T-helper 2 cell treated with Interferon-gamma antibody and Interleukin-4, amounts not matched to agents 5 μg/mL and 100 μg/mL, for 36 hours (primary cell): ENCODE data around the gene DPP7.
"Not testable (repeated sequence)": the region's sequence is repeated elsewhere in the genome, so short reads cannot be mapped to it uniquely, and the experiment has no call there.

Experiments
- DNase-seq: peaks from one replicate; pipeline ENCODE4 v3.0.0; 2021; ENCODE audit warnings: low spot score
- H3K27ac Mint-ChIP-seq: one replicate; pipeline ENCODE4 v1.8.0; 2021; ENCODE audit warnings: mild to moderate bottlenecking, mixed read lengths
- H3K27me3 Mint-ChIP-seq: one replicate; pipeline ENCODE4 v1.8.0; 2021; ENCODE audit warnings: low read depth, mixed read lengths
- H3K36me3 Mint-ChIP-seq: one replicate; pipeline ENCODE4 v1.8.0; 2021; ENCODE audit warnings: low read depth, mixed read lengths
- H3K4me1 Mint-ChIP-seq: one replicate; pipeline ENCODE4 v1.8.0; 2021; ENCODE audit warnings: low read depth, mixed read lengths
- H3K4me3 Mint-ChIP-seq: one replicate; pipeline ENCODE4 v1.8.0; 2022; ENCODE audit warnings: mild to moderate bottlenecking, moderate library complexity, mixed read lengths
- H3K9me3 Mint-ChIP-seq: one replicate; pipeline ENCODE4 v1.8.0; 2021; ENCODE audit warnings: mixed read lengths

DPP7 gene

DNA sequence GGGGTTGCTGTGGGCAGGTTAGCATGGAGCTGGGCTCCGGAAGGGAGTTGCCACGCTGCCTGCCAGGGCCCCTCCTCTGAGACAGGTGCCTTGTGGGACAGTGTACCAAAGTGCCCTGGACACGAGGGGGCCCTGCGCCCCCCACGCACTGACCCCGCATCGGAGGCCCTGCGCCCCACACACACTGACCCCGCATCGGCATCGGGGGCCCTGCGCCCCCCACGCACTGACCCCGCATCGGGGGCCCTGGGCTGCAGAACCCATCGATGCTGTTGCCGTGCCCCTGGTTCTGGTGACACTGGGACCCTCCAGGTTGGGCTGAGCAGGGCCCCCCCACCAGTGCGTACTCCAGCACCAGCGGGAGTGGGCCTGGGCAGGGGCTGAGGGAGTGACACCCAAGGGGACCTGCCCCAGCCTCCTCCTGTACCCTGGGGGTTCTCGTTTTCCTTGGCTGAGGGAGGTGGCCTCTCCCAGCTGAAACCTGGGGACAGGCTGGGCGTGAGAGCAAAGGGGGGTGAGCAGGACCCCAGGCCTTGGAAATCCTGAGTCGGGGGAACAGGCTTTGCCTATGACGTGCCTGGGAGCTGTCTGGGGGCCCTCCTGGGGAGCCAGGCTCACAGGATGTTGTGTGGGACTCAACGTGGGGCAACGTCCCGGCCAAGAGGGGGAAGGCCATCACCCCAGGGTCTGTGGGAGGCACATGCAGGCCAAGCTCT, 51.1 kb downstream of the DPP7 start:
- Mint-ChIP-seq H3K27ac (no peak overlapping the region), H3K9me3 (no peaks in the 10 kb centered on the region), H3K36me3 (peaks cover 4% of the 10 kb centered on the region), H3K4me1 (peaks cover 7% of the 10 kb centered on the region), H3K4me3 (no peak overlapping the region), H3K27me3 (peaks cover 3% of the 10 kb centered on the region)
- DNase-seq, result no peak

GRCh38 chr9:137062798-137063197, 51.7 kb downstream of the DPP7 start:
- not testable (repeated sequence) for H3K9me3 Mint-ChIP-seq, H3K27ac Mint-ChIP-seq, H3K4me1 Mint-ChIP-seq, DNase-seq, H3K4me3 Mint-ChIP-seq, H3K36me3 Mint-ChIP-seq, H3K27me3 Mint-ChIP-seq

- Mint-ChIP-seq H3K27me3 (peaks cover 3% of the 10 kb centered on the region), H3K9me3 (no peaks in the 10 kb centered on the region), H3K36me3 (peaks cover 4% of the 10 kb centered on the region), H3K4me3 (no peak overlapping the region), H3K27ac (no peak overlapping the region), H3K4me1 (no peaks in the 10 kb centered on the region)
- no peak for DNase-seq
Observed at GRCh38 chr9:137062384-137062783, 52.1 kb downstream of the DPP7 start.
